Brain microvascular endothelial cell (primary cell): Measurements from ENCODE around the gene SRSF6.
A peak's percentile ranks its signal among the peaks of the same experiment; 100 is the strongest.

Experiments used
- DNase-seq: peaks from one replicate; pipeline ENCODE4 v3.0.0-alpha.2; 2020
- H3K27ac ChIP-seq: fragments of 250-450 bp; sonication (Bioruptor Pico); 2 replicates; pipeline ENCODE4 v1.5.1; 2020; ENCODE audit warnings: mild to moderate bottlenecking, moderate library complexity
- H3K27me3 ChIP-seq: fragments of 250-450 bp; sonication (Bioruptor Pico); replicated peaks from 2 replicates; pipeline ENCODE4 v1.5.1; 2020; ENCODE audit warnings: mild to moderate bottlenecking
- H3K36me3 ChIP-seq: fragments of 250-450 bp; sonication (Bioruptor Pico); replicated peaks from 2 replicates; pipeline ENCODE4 v1.5.1; 2020; ENCODE audit warnings: mild to moderate bottlenecking
- H3K4me3 ChIP-seq: 2 replicates; pipeline ENCODE4 v1.5.1; 2011; ENCODE audit warnings: low read depth, mild to moderate bottlenecking, control low read depth, low read length, moderate library complexity
- CTCF ChIP-seq: IDR thresholded peaks from 2 replicates; pipeline ENCODE4 v1.5.1; 2011; ENCODE audit warnings: low read depth, mild to moderate bottlenecking, moderate library complexity, low read length, control low read depth, inconsistent platforms; ENCODE audit errors: missing control alignments
- in situ Hi-C: cut with HindIII; loops from 2 replicates; pipeline ENCODE4 v1.10.0; 2017; ENCODE audit warnings: low sequenced_read_pairs, low pct_ligation_motif_present

The SRSF6 gene

DNA sequence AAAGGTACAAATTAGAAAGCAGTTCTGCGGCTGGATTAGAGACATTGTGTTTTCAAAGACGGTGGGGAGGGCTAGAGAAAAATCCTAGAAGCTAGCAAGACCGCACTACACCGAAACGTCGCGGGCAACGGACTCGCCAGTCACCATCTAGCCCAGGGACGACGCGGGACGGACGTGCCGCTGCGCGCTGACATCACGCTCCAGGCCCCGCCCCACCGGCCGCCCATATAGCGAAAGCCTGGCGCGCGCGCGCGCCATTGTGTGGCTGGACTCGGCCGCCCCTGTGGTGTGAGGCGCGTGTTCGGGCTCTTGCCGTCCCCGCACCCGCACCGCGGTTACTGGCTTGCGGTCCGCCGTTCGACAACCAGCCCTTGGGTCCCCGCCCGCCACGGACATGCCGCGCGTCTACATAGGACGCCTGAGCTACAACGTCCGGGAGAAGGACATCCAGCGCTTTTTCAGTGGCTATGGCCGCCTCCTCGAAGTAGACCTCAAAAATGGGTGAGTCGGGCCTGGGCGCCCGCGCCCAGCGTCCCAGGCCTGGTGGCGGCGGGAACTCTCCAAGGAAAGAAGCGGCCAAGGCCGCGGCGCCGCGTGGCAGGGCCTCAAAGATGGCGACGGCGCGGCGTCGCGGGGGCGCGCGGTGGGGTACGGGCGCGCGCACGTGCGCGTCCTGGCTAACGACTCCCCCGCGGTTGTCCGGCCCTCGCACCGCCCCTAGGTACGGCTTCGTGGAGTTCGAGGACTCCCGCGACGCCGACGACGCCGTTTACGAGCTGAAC, at the start of gene SRSF6:
Gene SRSF6 (plus strand): TSS at position 257 of the 782 bp plus-strand sequence. CDS start 138 bp downstream, at position 395.
- peak within 1 kb of the TSS; percentile 100 for H3K27ac ChIP-seq
- DNase-seq: peak; percentile 89
- TF ChIP-seq CTCF: no peak
- in situ Hi-C loops: no loop called here
- no peaks in the 10 kb centered on the region for H3K27me3 ChIP-seq
- peak within 1 kb of the TSS; percentile 90 for H3K4me3 ChIP-seq
- peaks cover 36% of the 10 kb centered on the region for H3K36me3 ChIP-seq

DNA sequence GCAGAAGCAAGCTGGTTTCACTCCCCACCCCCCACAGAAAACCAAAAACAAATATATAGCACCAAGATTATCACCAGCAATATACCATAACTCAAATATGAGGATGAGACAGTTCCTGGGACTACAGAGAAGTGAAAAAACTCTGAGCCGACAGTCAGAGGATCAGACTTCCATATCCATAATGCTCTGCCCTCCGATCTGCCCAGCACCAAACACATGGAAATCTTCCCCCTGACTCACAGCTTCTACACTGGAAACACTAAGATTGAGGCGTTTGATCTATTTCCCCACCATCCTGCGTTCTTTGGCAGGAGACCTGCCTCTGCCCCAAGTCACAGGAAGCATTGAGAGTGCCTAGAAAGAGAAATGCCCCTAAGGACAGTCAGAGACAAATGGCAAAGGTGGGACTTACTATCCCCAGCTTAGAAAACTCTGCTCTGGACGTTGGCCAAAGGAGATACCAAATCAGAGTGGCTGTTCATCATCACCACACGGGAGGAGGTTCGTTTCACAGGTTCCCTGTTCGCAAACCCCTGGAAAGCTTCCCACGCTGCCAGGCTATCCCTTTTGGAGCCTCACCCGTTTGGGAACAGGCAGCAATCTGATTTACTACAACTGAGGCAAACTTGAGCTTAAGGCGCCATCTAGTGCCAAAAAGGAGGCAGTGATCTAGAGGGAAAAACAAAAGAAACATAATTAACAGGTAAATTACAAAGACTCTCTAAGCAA, 48.7 kb upstream of the SRSF6 start:
- in situ Hi-C loops: no loop called here
- H3K36me3 ChIP-seq: no peaks in the 10 kb centered on the region
- no peaks in the 10 kb centered on the region for H3K27me3 ChIP-seq
- no peak overlapping the region for H3K4me3 ChIP-seq
- peak; percentile 68 for TF ChIP-seq CTCF
- peak; percentile 36 for DNase-seq
- no peak overlapping the region for H3K27ac ChIP-seq

GRCh38 chr20:43409577-43409913, 48.2 kb upstream of the SRSF6 start:
- in situ Hi-C loops: no loop called here

GRCh38 chr20:43415661-43416430, 41.9 kb upstream of the SRSF6 start:
- no peak overlapping the region for H3K27ac ChIP-seq
- H3K4me3 ChIP-seq: no peak overlapping the region
- H3K36me3 ChIP-seq: no peaks in the 10 kb centered on the region
- in situ Hi-C loops: no loop called here
- no peak for DNase-seq
- no peaks in the 10 kb centered on the region for H3K27me3 ChIP-seq
- TF ChIP-seq CTCF: no peak

More at GRCh38 chr20:43409577-43409913, 48.2 kb upstream of the SRSF6 start:
- no peak for DNase-seq
- no peak for TF ChIP-seq CTCF
- H3K4me3 ChIP-seq: no peak overlapping the region
- H3K27ac ChIP-seq: no peak overlapping the region
- H3K27me3 ChIP-seq: no peaks in the 10 kb centered on the region
- no peaks in the 10 kb centered on the region for H3K36me3 ChIP-seq

DNA sequence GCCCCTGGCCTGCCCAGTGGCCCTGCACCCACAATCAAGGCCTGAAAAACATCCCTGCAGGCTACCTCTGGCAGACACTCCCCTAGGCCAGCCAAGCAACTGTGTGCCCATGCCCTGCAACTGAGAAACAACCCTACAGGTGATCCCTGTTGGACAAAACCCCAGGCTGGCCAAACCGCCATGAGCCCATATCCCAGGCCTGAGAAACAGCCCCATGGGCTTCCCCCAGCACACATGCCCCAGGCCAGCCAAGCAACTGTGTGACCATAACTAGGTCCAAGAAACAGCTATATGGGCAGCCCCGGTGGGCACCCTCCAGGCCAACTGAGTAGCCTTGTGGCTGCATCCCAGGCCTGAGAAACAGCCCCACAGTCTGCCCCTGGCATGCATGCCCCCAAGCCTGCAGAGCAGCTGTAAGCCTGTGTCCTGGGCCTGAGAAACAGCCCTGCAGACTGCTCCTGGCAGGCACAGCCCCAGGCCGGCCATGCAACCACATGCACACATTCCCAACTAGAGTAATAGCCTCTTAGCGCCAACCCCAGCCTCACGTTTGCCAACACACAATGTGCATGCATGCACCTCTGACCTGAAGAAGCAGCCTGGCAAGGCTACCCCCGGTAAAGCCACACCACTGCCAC, 41.0 kb upstream of the SRSF6 start:
- H3K27ac ChIP-seq: no peak overlapping the region
- TF ChIP-seq CTCF: no peak
- in situ Hi-C loops: no loop called here

More for the DNA sequence above, 41.0 kb upstream of the SRSF6 start:
- Histone ChIP-seq H3K36me3 (no peaks in the 10 kb centered on the region), H3K4me3 (no peak overlapping the region), H3K27me3 (no peaks in the 10 kb centered on the region)
- DNase-seq: no peak
